HepG2 (cell line): ENCODE results near the gene THADA. TPM values are rescaled to one million over a fixed set of nuclear protein-coding genes. Genes with fewer than 3 reads are reported as not detected.

Source experiments
- CAMTA2 ChIP-seq: sonication (generic); formaldehyde crosslinking; IDR thresholded peaks from 2 replicates; pipeline ENCODE4 v1.4.0; 2020; ENCODE audit warnings: mild to moderate bottlenecking, missing genetic modification reagents, borderline replicate concordance
- E2F5 ChIP-seq: sonication (generic); formaldehyde crosslinking; conservative IDR thresholded peaks from 2 replicates; pipeline ENCODE4 v1.4.0; 2020; ENCODE audit warnings: missing genetic modification reagents
- EP300 ChIP-seq, 3 experiments: sonication (generic) in 1 of 3; formaldehyde crosslinking in 1 of 3; IDR thresholded peaks; 2 replicates each; pipeline versions ENCODE4 v1.5.1 to v1.6.1; 2011 to 2020; ENCODE audit warnings: low read depth in 2 of 3, low read length in 2 of 3, borderline replicate concordance in 1 of 3, improper control_type of control experiment in 1 of 3, mild to moderate bottlenecking in 1 of 3, missing genetic modification reagents in 1 of 3, moderate library complexity in 1 of 3
- GATA4 ChIP-seq: sonication (generic); IDR thresholded peaks from 2 replicates; pipeline ENCODE4 v1.6.1; 2016; ENCODE audit warnings: antibody characterized with exemption, low read depth, borderline replicate concordance
- GFI1 ChIP-seq: sonication (generic); formaldehyde crosslinking; IDR thresholded peaks from 2 replicates; pipeline ENCODE4 v1.5.0; 2020; ENCODE audit warnings: missing genetic modification reagents, mild to moderate bottlenecking, borderline replicate concordance
- HNRNPLL ChIP-seq: fragments of 200-400 bp; formaldehyde crosslinking; IDR thresholded peaks from 2 replicates; pipeline ENCODE4 v1.6.1; 2017; ENCODE audit warnings: mild to moderate bottlenecking, low read depth, low read length; ENCODE audit not compliant: poor library complexity, severe bottlenecking
- NR1H2 ChIP-seq: sonication (generic); formaldehyde crosslinking; IDR thresholded peaks from 2 replicates; pipeline ENCODE4 v1.8.1; 2022; ENCODE audit warnings: low read depth, missing genetic modification reagents, borderline replicate concordance
- PATZ1 ChIP-seq: sonication (generic); formaldehyde crosslinking; IDR thresholded peaks from 2 replicates; pipeline ENCODE4 v1.4.0; 2020; ENCODE audit warnings: missing genetic modification reagents
- PAX8 ChIP-seq: sonication (generic); formaldehyde crosslinking; IDR thresholded peaks from 2 replicates; pipeline ENCODE4 v1.8.0; 2022; ENCODE audit warnings: mild to moderate bottlenecking, missing genetic modification reagents, borderline replicate concordance
- SALL2 ChIP-seq: sonication (generic); formaldehyde crosslinking; IDR thresholded peaks from 2 replicates; pipeline ENCODE4 v1.8.1; 2023; ENCODE audit warnings: mild to moderate bottlenecking, missing genetic modification reagents, inconsistent platforms
- SP2 ChIP-seq: sonication (generic); formaldehyde crosslinking; IDR thresholded peaks from 2 replicates; pipeline ENCODE4 v1.5.1; 2020; ENCODE audit warnings: mild to moderate bottlenecking, missing genetic modification reagents
- UBTF ChIP-seq: sonication (generic); formaldehyde crosslinking; IDR thresholded peaks from 2 replicates; pipeline ENCODE4 v1.4.0; 2020; ENCODE audit warnings: mild to moderate bottlenecking, missing genetic modification reagents
- ZBTB49 ChIP-seq: sonication (generic); formaldehyde crosslinking; IDR thresholded peaks from 2 replicates; pipeline ENCODE4 v1.4.0; 2020; ENCODE audit warnings: missing genetic modification reagents, borderline replicate concordance
- ZNF101 ChIP-seq: sonication (generic); formaldehyde crosslinking; IDR thresholded peaks from 2 replicates; pipeline ENCODE4 v1.4.0; 2020; ENCODE audit warnings: mild to moderate bottlenecking, low read depth, missing genetic modification reagents, borderline replicate concordance
- ZNF580 ChIP-seq: IDR thresholded peaks from 2 replicates; pipeline ENCODE4 v1.6.1; 2016; ENCODE audit warnings: low read depth, borderline replicate concordance
- polyA plus RNA-seq, 8 experiments: library from polyadenylated mRNA; depleted of rRNA in 3 of 8; stranded (reverse) in 7 of 8; unstranded in 1 of 8; fragments of >200 nt; fragmentation: Illumina TruSeq in 4 of 8; extraction: Trizol in 4 of 8; gene quantifications; 2 replicates each; pipeline versions ENCODE4 v1.2.1 to v1.2.3, GENCODE V29; 2011 to 2016; ENCODE audit warnings: low read depth in 4 of 8, missing spikeins in 1 of 8, mixed read lengths in 1 of 8; ENCODE audit not compliant: insufficient read depth in 1 of 8
- total RNA-seq, 5 experiments: library from RNA; depleted of rRNA; stranded (reverse); fragments of >200 nt; fragmentation: Illumina TruSeq; extraction: Trizol; gene quantifications; 2 replicates each; pipeline ENCODE4 v1.2.3, GENCODE V29; 2016; ENCODE audit warnings: low read depth in 1 of 5

Gene THADA
- total and polyA plus RNA-seq, 2 of the 13 experiments (the other 11 are each of a cell fraction or from before 2014, with no cell fraction given): 12.7 to 21.7 TPM

- TF ChIP-seq PATZ1 (CRISPR knock-in tag): peak; percentile 99
- TF ChIP-seq SALL2 (CRISPR knock-in tag): peak; percentile 51; the same call in 1 of the 2 replicates
- no peak; the same call in 1 of the 2 replicates for TF ChIP-seq NR1H2 (CRISPR knock-in tag)
- no peak for TF ChIP-seq ZNF101 (CRISPR knock-in tag)
- TF ChIP-seq PAX8: no peak
- no peak for TF ChIP-seq SP2 (CRISPR knock-in tag)
- TF ChIP-seq ZBTB49 (CRISPR knock-in tag): no peak
- no peak for TF ChIP-seq HNRNPLL
- TF ChIP-seq GATA4: 0 out of 2 replicates have a peak, but pooled peaks have one; percentile 20
- TF ChIP-seq EP300 (IDR thresholded peaks at IDR 0.05; ENCODE audit: low read depth in 2 of 2, low read length in 2 of 2): 0 out of 4 replicates have a peak, but pooled peaks of 1 of the 2 experiments have one; percentile 34
- no peak; the same call in 1 of the 2 replicates for TF ChIP-seq EP300 (CRISPR knock-in tag; IDR thresholded peaks at IDR 0.05; ENCODE audit: borderline replicate concordance)
- TF ChIP-seq E2F5 (CRISPR knock-in tag): no peak
- peak; percentile 77; the same call in 1 of the 2 replicates for TF ChIP-seq CAMTA2 (CRISPR knock-in tag)
- peak; percentile 87 for TF ChIP-seq UBTF (CRISPR knock-in tag)
- TF ChIP-seq ZNF580 (CRISPR knock-in tag): no peak
- peak; percentile 58 for TF ChIP-seq GFI1 (CRISPR knock-in tag)
Measured at GRCh38 chr2:43219383-43220228, 376.2 kb downstream of the THADA start (continued).
